Measurements from ENCODE around the gene HACE1.
"Not testable (repeated sequence)": the region's sequence is repeated elsewhere in the genome, so short reads cannot be mapped to it uniquely, and the experiment has no call there.

Gene HACE1

GRCh38 chr6:104816125-104816524 lies 43.6 kb downstream of the HACE1 start:
- TF ChIP-seq CTCF (IDR thresholded peaks at IDR 0.05; ENCODE audit: low read depth, low read length) = no peak

GRCh38 chr6:104814743-104815142 lies 45.0 kb downstream of the HACE1 start:
- no peak for TF ChIP-seq CTCF (IDR thresholded peaks at IDR 0.05; ENCODE audit: low read depth, low read length)
- H3K4me3 ChIP-seq (ENCODE audit: low read depth, low read length) = no peak overlapping the region

More at GRCh38 chr6:104816125-104816524, 43.6 kb downstream of the HACE1 start:
- H3K4me3 ChIP-seq (ENCODE audit: low read depth, low read length) = no peak overlapping the region

GRCh38 chr6:104813552-104813951 lies 46.2 kb downstream of the HACE1 start:
- no peak overlapping the region for H3K4me3 ChIP-seq (ENCODE audit: low read depth, low read length)
- no peak for TF ChIP-seq CTCF (IDR thresholded peaks at IDR 0.05; ENCODE audit: low read depth, low read length)

GRCh38 chr6:104809116-104809515 lies 50.6 kb downstream of the HACE1 start:
- H3K4me3 ChIP-seq (ENCODE audit: low read depth, low read length) = no peak overlapping the region
- no peak for TF ChIP-seq CTCF (IDR thresholded peaks at IDR 0.05; ENCODE audit: low read depth, low read length)

GRCh38 chr6:104805335-104805734 lies 54.4 kb downstream of the HACE1 start:
- H3K4me3 ChIP-seq (ENCODE audit: low read depth, low read length) = not testable (repeated sequence)

GRCh38 chr6:104799134-104799657 lies 60.5 kb downstream of the HACE1 start:
- no peak for TF ChIP-seq CTCF (IDR thresholded peaks at IDR 0.05; ENCODE audit: low read depth, low read length)
- H3K4me3 ChIP-seq (ENCODE audit: low read depth, low read length) = no peak overlapping the region

GRCh38 chr6:104796031-104796785 lies 63.5 kb downstream of the HACE1 start:
- no peak for TF ChIP-seq CTCF (IDR thresholded peaks at IDR 0.05; ENCODE audit: low read depth, low read length)
- no peak overlapping the region for H3K4me3 ChIP-seq (ENCODE audit: low read depth, low read length)

Measured in WI38 (cell line).